Measurements from ENCODE around the gene SHISA6.

DNA sequence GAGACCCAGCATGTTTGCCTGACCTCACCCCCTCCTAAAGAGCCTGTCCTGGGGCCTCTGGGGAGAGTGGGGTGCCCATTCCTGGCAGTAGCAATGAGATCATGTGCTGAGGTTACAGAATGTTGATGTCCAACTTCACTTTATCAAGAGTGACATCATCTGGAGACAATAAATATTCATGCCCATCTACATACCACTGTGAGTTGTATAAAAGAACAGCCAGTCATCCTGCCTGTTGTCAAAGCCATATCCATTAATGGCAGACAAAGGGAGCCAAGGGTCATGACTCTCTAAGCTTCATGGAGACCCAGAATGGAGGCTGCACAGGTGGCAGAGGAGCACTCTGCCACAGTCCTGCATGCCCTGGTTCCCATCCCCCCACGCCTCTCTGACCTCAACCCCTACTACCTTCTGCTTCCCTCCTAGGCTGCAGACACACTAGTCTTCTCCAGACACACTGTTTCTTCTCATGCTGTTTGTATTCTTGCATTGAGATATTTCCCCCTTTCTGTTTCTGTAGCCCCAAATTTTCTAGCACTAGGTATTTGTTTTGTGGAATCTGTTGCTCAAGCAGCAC lies 27.1 kb downstream of the SHISA6 start:
- TF ChIP-seq, protein P1, sequence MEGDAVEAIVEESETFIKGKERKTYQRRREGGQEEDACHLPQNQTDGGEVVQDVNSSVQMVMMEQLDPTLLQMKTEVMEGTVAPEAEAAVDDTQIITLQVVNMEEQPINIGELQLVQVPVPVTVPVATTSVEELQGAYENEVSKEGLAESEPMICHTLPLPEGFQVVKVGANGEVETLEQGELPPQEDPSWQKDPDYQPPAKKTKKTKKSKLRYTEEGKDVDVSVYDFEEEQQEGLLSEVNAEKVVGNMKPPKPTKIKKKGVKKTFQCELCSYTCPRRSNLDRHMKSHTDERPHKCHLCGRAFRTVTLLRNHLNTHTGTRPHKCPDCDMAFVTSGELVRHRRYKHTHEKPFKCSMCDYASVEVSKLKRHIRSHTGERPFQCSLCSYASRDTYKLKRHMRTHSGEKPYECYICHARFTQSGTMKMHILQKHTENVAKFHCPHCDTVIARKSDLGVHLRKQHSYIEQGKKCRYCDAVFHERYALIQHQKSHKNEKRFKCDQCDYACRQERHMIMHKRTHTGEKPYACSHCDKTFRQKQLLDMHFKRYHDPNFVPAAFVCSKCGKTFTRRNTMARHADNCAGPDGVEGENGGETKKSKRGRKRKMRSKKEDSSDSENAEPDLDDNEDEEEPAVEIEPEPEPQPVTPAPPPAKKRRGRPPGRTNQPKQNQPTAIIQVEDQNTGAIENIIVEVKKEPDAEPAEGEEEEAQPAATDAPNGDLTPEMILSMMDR (IDR thresholded peaks at IDR 0.05): no peak
- no peak for TF ChIP-seq EP300 (IDR thresholded peaks at IDR 0.05)
